IPS-15b (cell line): Measurements from ENCODE around the gene ANKFN1.

ENCODE experiments used
- H3K27me3 ChIP-seq: one replicate; pipeline ENCODE4 v1.6.1; 2013; ENCODE audit warnings: low read length; ENCODE audit not compliant: control insufficient read depth, insufficient read depth
- H3K36me3 ChIP-seq: one replicate; pipeline ENCODE4 v1.6.1; 2013; ENCODE audit warnings: low read length; ENCODE audit not compliant: control insufficient read depth, insufficient read depth
- H3K4me1 ChIP-seq: one replicate; pipeline ENCODE4 v1.6.1; 2013; ENCODE audit warnings: mild to moderate bottlenecking, low read length; ENCODE audit not compliant: control insufficient read depth, insufficient read depth
- H3K4me3 ChIP-seq: one replicate; pipeline ENCODE4 v1.5.1; 2013; ENCODE audit warnings: low read depth, low read length
- H3K9ac ChIP-seq: one replicate; pipeline ENCODE4 v1.6.1; 2013; ENCODE audit warnings: low read depth, mild to moderate bottlenecking, low read length
- H3K9me3 ChIP-seq: one replicate; pipeline ENCODE4 v1.6.1; 2013; ENCODE audit warnings: mild to moderate bottlenecking, low read length; ENCODE audit not compliant: control insufficient read depth, insufficient read depth

ANKFN1 gene

GRCh38 chr17:56434610-56435009, 281.3 kb downstream of the ANKFN1 start:
- peaks cover 2% of the 10 kb centered on the region for H3K4me1 ChIP-seq
- H3K9ac ChIP-seq: no peak overlapping the region
- H3K4me3 ChIP-seq: no peak overlapping the region
- H3K9me3 ChIP-seq: no peaks in the 10 kb centered on the region
- no peaks in the 10 kb centered on the region for H3K36me3 ChIP-seq
- no peaks in the 10 kb centered on the region for H3K27me3 ChIP-seq

GRCh38 chr17:56436142-56436541, 282.9 kb downstream of the ANKFN1 start:
- Histone ChIP-seq H3K36me3 (no peaks in the 10 kb centered on the region), H3K9me3 (no peaks in the 10 kb centered on the region), H3K4me3 (no peak overlapping the region), H3K27me3 (no peaks in the 10 kb centered on the region), H3K4me1 (peaks cover 6% of the 10 kb centered on the region), H3K9ac (no peak overlapping the region)

- no peak overlapping the region for H3K4me3 ChIP-seq
- H3K9me3 ChIP-seq: no peaks in the 10 kb centered on the region
- H3K27me3 ChIP-seq: no peaks in the 10 kb centered on the region
- no peaks in the 10 kb centered on the region for H3K36me3 ChIP-seq
- H3K9ac ChIP-seq: no peak overlapping the region
- H3K4me1 ChIP-seq: peaks cover 6% of the 10 kb centered on the region
These were observed 287.1 kb downstream of the ANKFN1 start for GRCh38 chr17:56440419-56440818.

GRCh38 chr17:56441308-56441707, 288.0 kb downstream of the ANKFN1 start:
- Histone ChIP-seq H3K4me3 (no peak overlapping the region), H3K27me3 (no peaks in the 10 kb centered on the region), H3K4me1 (peaks cover 6% of the 10 kb centered on the region), H3K9me3 (no peaks in the 10 kb centered on the region), H3K36me3 (no peaks in the 10 kb centered on the region), H3K9ac (no peak overlapping the region)

GRCh38 chr17:56445692-56446411, 292.6 kb downstream of the ANKFN1 start:
- Histone ChIP-seq H3K9me3 (no peaks in the 10 kb centered on the region), H3K27me3 (no peaks in the 10 kb centered on the region), H3K4me1 (no peaks in the 10 kb centered on the region)

GRCh38 chr17:56447171-56447570, 293.9 kb downstream of the ANKFN1 start:
- Histone ChIP-seq H3K4me1 (no peaks in the 10 kb centered on the region), H3K9me3 (no peaks in the 10 kb centered on the region), H3K4me3 (no peak overlapping the region), H3K27me3 (no peaks in the 10 kb centered on the region), H3K9ac (no peak overlapping the region), H3K36me3 (no peaks in the 10 kb centered on the region)

More at GRCh38 chr17:56445692-56446411, 292.6 kb downstream of the ANKFN1 start:
- Histone ChIP-seq H3K36me3 (no peaks in the 10 kb centered on the region), H3K9ac (no peak overlapping the region), H3K4me3 (no peak overlapping the region)

- Histone ChIP-seq H3K9ac (no peak overlapping the region), H3K27me3 (no peaks in the 10 kb centered on the region), H3K9me3 (no peaks in the 10 kb centered on the region)
These were observed 295.1 kb downstream of the ANKFN1 start for GRCh38 chr17:56448371-56448770.

GRCh38 chr17:56449176-56449575, 295.9 kb downstream of the ANKFN1 start:
- Histone ChIP-seq H3K4me1 (no peaks in the 10 kb centered on the region), H3K4me3 (no peak overlapping the region), H3K9ac (no peak overlapping the region), H3K9me3 (no peaks in the 10 kb centered on the region), H3K36me3 (no peaks in the 10 kb centered on the region), H3K27me3 (no peaks in the 10 kb centered on the region)

More at GRCh38 chr17:56448371-56448770, 295.1 kb downstream of the ANKFN1 start:
- Histone ChIP-seq H3K4me3 (no peak overlapping the region), H3K36me3 (no peaks in the 10 kb centered on the region), H3K4me1 (no peaks in the 10 kb centered on the region)

GRCh38 chr17:56451629-56452028, 298.4 kb downstream of the ANKFN1 start:
- Histone ChIP-seq H3K4me1 (no peaks in the 10 kb centered on the region), H3K9ac (no peak overlapping the region), H3K27me3 (no peaks in the 10 kb centered on the region), H3K9me3 (no peaks in the 10 kb centered on the region), H3K36me3 (no peaks in the 10 kb centered on the region), H3K4me3 (no peak overlapping the region)

GRCh38 chr17:56452461-56452860, 299.2 kb downstream of the ANKFN1 start:
- no peaks in the 10 kb centered on the region for H3K27me3 ChIP-seq
- no peak overlapping the region for H3K4me3 ChIP-seq
- H3K9me3 ChIP-seq: no peaks in the 10 kb centered on the region
- H3K4me1 ChIP-seq: no peaks in the 10 kb centered on the region
- no peak overlapping the region for H3K9ac ChIP-seq
- no peaks in the 10 kb centered on the region for H3K36me3 ChIP-seq

- Histone ChIP-seq H3K27me3 (no peaks in the 10 kb centered on the region), H3K36me3 (no peaks in the 10 kb centered on the region), H3K4me1 (no peaks in the 10 kb centered on the region), H3K4me3 (no peak overlapping the region), H3K9me3 (no peaks in the 10 kb centered on the region), H3K9ac (no peak overlapping the region)
These were observed 304.2 kb downstream of the ANKFN1 start for GRCh38 chr17:56457501-56457900.

GRCh38 chr17:56465886-56466285, 312.6 kb downstream of the ANKFN1 start:
- H3K4me3 ChIP-seq: no peak overlapping the region
- H3K9ac ChIP-seq: no peak overlapping the region
- no peaks in the 10 kb centered on the region for H3K4me1 ChIP-seq
- no peaks in the 10 kb centered on the region for H3K36me3 ChIP-seq
- H3K27me3 ChIP-seq: no peaks in the 10 kb centered on the region
- no peaks in the 10 kb centered on the region for H3K9me3 ChIP-seq
